ENCODE data around the gene SPTA1.

SPTA1 gene

DNA sequence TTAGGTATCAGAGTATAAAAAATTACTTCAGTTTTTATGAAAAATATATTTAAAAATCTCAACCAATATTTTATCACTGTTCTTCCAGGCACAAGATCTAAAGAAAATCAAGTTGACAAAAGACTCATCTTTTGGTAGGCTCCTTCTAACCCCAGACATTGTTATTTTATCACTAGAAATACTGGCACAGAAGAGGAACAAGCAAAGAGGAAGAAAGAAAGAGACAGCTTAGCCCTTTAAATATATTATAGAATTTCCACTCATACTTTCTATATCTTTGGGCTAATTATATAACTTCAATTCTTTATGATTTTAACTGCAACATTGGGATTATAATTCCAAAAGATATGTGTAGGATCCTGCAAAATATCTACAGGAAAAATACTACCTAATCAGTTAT, 32.4 kb downstream of the SPTA1 start:
- TF ChIP-seq, protein P1, sequence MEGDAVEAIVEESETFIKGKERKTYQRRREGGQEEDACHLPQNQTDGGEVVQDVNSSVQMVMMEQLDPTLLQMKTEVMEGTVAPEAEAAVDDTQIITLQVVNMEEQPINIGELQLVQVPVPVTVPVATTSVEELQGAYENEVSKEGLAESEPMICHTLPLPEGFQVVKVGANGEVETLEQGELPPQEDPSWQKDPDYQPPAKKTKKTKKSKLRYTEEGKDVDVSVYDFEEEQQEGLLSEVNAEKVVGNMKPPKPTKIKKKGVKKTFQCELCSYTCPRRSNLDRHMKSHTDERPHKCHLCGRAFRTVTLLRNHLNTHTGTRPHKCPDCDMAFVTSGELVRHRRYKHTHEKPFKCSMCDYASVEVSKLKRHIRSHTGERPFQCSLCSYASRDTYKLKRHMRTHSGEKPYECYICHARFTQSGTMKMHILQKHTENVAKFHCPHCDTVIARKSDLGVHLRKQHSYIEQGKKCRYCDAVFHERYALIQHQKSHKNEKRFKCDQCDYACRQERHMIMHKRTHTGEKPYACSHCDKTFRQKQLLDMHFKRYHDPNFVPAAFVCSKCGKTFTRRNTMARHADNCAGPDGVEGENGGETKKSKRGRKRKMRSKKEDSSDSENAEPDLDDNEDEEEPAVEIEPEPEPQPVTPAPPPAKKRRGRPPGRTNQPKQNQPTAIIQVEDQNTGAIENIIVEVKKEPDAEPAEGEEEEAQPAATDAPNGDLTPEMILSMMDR (IDR thresholded peaks at IDR 0.05): no peak
- TF ChIP-seq ZFX (IDR thresholded peaks at IDR 0.05; ENCODE audit: borderline replicate concordance): no peak
- no peak overlapping the region for H3K27ac ChIP-seq

DNA sequence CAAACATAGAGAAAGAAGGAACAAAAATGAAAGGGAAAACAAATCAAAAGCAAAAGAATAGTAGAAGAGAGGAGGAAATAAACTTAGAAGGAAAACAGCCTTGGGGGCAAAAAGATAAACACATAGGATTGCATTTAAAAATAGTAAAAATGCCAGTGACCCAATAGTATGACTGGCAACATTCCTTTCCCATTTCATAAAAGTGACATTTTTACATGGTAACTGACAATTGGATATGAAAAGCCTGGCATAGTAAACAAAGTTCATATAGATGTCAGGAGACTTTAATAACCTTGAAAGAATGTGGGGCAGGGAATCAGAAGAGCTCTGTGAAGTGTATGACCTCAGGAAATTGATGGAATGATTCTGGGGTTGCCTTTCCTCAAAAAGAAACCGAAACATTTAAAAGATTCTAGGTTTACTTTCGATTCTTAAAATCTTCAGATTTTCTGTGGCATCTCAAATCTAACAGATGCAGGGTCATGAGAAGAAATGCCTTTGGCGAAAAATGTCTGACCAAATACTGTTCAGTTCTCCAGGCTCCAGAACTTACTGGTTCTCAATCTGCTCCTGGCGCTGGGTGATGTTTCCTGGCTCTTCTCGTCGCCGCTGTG, 33.7 kb downstream of the SPTA1 start:
- no peak for TF ChIP-seq ZFX (IDR thresholded peaks at IDR 0.05; ENCODE audit: borderline replicate concordance)
- TF ChIP-seq, protein P1 (IDR thresholded peaks at IDR 0.05): no peak
- H3K27ac ChIP-seq: no peak overlapping the region

DNA sequence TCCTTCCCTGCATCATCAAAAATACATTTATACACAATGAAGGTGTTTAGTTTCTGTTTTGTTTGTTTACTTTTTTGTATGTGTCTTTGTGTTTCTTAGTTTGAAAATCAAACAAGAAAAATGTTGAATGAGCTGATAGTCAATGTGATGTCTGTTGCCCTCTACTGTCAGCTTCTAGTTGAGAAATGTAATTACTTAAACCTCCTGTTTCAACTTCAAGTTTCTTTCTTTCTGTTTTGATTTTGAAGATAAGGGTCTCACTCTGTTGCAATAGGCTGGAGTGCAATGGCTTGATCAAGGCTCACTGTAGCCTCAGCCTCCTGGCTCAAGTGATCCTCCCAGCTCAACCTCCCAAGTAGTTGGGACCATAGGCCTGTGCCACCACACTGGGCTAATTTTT, 37.5 kb downstream of the SPTA1 start:
- TF ChIP-seq ZFX (IDR thresholded peaks at IDR 0.05; ENCODE audit: borderline replicate concordance): no peak
- TF ChIP-seq, protein P1 (IDR thresholded peaks at IDR 0.05): no peak
- no peak overlapping the region for H3K27ac ChIP-seq

DNA sequence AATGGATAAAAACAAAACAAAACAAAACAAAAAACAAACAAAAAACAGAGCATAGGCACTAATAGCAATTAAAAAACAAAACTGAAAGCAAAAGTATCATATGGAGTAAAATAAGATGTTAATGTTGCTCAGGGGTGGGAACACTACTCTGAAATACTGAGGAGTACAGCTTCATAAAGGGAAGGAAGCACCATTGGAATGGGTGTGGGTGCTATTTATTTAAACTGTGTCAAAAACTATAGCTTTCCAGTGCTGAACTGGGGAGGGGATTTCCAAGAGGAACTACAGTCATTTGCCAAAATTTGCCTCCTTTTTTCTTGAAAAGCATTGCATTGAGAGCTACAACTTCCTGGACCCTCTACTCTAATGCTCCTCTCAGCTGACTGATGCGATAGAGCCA, 40.0 kb downstream of the SPTA1 start:
- no peak overlapping the region for H3K27ac ChIP-seq
- TF ChIP-seq ZFX (IDR thresholded peaks at IDR 0.05; ENCODE audit: borderline replicate concordance): no peak
- TF ChIP-seq, protein P1 (IDR thresholded peaks at IDR 0.05): no peak

DNA sequence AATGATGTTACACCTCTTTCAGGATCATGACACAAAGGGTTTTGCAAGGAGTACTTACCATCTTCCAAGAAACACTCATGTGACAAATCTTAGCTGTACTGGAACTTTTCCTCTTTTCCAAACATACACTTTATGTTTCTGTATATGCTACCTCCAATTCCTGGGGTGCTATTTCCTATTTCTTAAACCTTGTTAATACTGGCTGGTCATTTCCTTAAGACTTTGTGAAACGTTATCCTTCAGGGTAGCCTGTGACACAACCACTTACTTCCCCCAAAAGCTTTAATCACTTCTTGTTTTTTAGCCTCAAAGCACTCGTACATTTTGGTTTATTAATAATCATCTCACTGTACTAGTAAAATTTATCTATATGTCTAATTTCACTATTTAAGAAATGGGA, 42.1 kb downstream of the SPTA1 start:
- no peak overlapping the region for H3K27ac ChIP-seq
- TF ChIP-seq ZFX (IDR thresholded peaks at IDR 0.05; ENCODE audit: borderline replicate concordance): no peak
- TF ChIP-seq, protein P1 (IDR thresholded peaks at IDR 0.05): no peak

DNA sequence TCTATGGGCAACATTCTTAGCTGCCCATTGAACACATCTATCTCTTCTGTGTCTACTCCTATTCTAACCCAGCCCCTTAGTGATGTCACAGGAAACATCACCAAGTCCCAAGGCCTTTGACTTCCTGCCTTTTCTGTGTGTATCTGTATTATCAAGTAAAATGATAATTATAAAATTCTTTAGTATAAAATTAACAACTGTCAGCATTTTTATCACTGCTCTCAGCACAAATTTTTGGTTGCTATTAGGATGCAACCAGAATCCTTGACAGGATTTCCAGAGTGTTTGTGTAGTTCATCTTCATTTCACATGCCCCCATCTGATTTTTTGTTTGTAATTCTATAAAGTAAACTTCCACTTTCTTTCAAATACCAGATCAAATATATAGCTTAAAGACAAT, 47.6 kb downstream of the SPTA1 start:
- no peak overlapping the region for H3K27ac ChIP-seq
- no peak for TF ChIP-seq ZFX (IDR thresholded peaks at IDR 0.05; ENCODE audit: borderline replicate concordance)
- TF ChIP-seq, protein P1 (IDR thresholded peaks at IDR 0.05): no peak

DNA sequence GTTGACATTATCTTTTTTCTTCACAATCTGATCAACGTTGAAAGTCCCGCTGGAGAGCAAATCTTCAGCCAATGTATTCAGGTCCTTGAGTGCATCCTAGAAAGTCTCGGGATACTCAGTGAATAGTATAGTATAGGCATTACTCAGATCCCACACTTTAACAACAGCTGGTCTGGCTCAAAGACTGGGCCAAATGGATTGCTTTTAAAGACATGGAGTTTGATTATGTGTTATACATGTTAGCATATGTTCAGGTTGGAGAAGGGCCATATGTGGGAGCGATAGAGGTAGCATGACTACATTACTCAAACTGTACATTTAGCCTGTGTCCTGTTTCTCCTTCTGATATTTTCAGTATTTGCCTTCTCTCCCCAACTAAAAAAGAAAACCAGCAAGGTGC, 48.4 kb downstream of the SPTA1 start:
- no peak overlapping the region for H3K27ac ChIP-seq
- TF ChIP-seq, protein P1 (IDR thresholded peaks at IDR 0.05): no peak
- no peak for TF ChIP-seq ZFX (IDR thresholded peaks at IDR 0.05; ENCODE audit: borderline replicate concordance)

Data from 22Rv1 (cell line).